Skin epidermis (tissue), 12 donors: ENCODE measurements around the gene LAMA2.

ENCODE experiments used
- H3K27ac ChIP-seq, 21 experiments: fragments of 200-600 bp; sonication (generic) in 11 of 21; one replicate each; pipeline ENCODE4 v1.5.0; 2020; ENCODE audit warnings: mild to moderate bottlenecking in 3 of 21, inconsistent platforms in 2 of 21, moderate library complexity in 2 of 21
- H3K4me3 ChIP-seq, 7 experiments: fragments of 200-600 bp; sonication (generic) in 2 of 7; one replicate each; pipeline ENCODE4 v1.5.0; 2020; ENCODE audit warnings: inconsistent platforms in 2 of 7, mild to moderate bottlenecking in 2 of 7, moderate library complexity in 1 of 7

Gene LAMA2

GRCh38 chr6:128990915-128991314 lies 108.0 kb downstream of the LAMA2 start:
- H3K27ac ChIP-seq = no peak overlapping the region
- no peak overlapping the region for H3K4me3 ChIP-seq

GRCh38 chr6:128993166-128993565 lies 110.2 kb downstream of the LAMA2 start:
- Histone ChIP-seq H3K27ac (no peak overlapping the region), H3K4me3 (no peak overlapping the region)

GRCh38 chr6:128997880-128998279 lies 114.9 kb downstream of the LAMA2 start:
- Histone ChIP-seq H3K4me3 (no peak overlapping the region), H3K27ac (no peak overlapping the region)

GRCh38 chr6:129006724-129007514 lies 124.0 kb downstream of the LAMA2 start:
- H3K27ac ChIP-seq = no peak overlapping the region
- H3K4me3 ChIP-seq = no peak overlapping the region

- H3K27ac ChIP-seq = no peak overlapping the region
- no peak overlapping the region for H3K4me3 ChIP-seq
Measured at GRCh38 chr6:129007701-129008373, 124.9 kb downstream of the LAMA2 start.

GRCh38 chr6:129008591-129008990 lies 125.7 kb downstream of the LAMA2 start:
- H3K27ac ChIP-seq = no peak overlapping the region

GRCh38 chr6:129009851-129010250 lies 126.9 kb downstream of the LAMA2 start:
- no peak overlapping the region for H3K4me3 ChIP-seq
- no peak overlapping the region for H3K27ac ChIP-seq

More at GRCh38 chr6:129008591-129008990, 125.7 kb downstream of the LAMA2 start:
- H3K4me3 ChIP-seq = no peak overlapping the region

- H3K4me3 ChIP-seq = no peak overlapping the region
- H3K27ac ChIP-seq = no peak overlapping the region
Measured at GRCh38 chr6:129014302-129014701, 131.4 kb downstream of the LAMA2 start.

- H3K27ac ChIP-seq = no peak overlapping the region
Measured at GRCh38 chr6:129015721-129016120, 132.8 kb downstream of the LAMA2 start.

GRCh38 chr6:129016844-129017243 lies 133.9 kb downstream of the LAMA2 start:
- Histone ChIP-seq H3K27ac (no peak overlapping the region), H3K4me3 (no peak overlapping the region)

More at GRCh38 chr6:129015721-129016120, 132.8 kb downstream of the LAMA2 start:
- no peak overlapping the region for H3K4me3 ChIP-seq

GRCh38 chr6:129022011-129022553 lies 139.1 kb downstream of the LAMA2 start:
- H3K27ac ChIP-seq = no peak overlapping the region
- no peak overlapping the region for H3K4me3 ChIP-seq

- H3K27ac ChIP-seq = no peak overlapping the region
- H3K4me3 ChIP-seq = no peak overlapping the region
Measured at GRCh38 chr6:129026601-129027000, 143.7 kb downstream of the LAMA2 start.

- H3K4me3 ChIP-seq = no peak overlapping the region
- peak overlapping the region in 2 of 21 experiments; percentile 11 to 14 for H3K27ac ChIP-seq
Measured at GRCh38 chr6:129029778-129030177, 146.8 kb downstream of the LAMA2 start.

- peak overlapping the region in 2 of 21 experiments; percentile 11 to 14 for H3K27ac ChIP-seq
Measured at GRCh38 chr6:129030215-129030614, 147.3 kb downstream of the LAMA2 start.

GRCh38 chr6:129031051-129031599 lies 148.2 kb downstream of the LAMA2 start:
- peak overlapping the region in 3 of 21 experiments; percentile 31 to 70 (median 31) for H3K27ac ChIP-seq
- H3K4me3 ChIP-seq = no peak overlapping the region

More at GRCh38 chr6:129030215-129030614, 147.3 kb downstream of the LAMA2 start:
- H3K4me3 ChIP-seq = no peak overlapping the region

GRCh38 chr6:129032602-129033001 lies 149.7 kb downstream of the LAMA2 start:
- Histone ChIP-seq H3K27ac (peak overlapping the region in 2 of 21 experiments; percentile 9 to 45), H3K4me3 (no peak overlapping the region)

- Histone ChIP-seq H3K4me3 (no peak overlapping the region), H3K27ac (peak overlapping the region in 2 of 21 experiments; percentile 9 to 45)
Measured at GRCh38 chr6:129033180-129033579, 150.2 kb downstream of the LAMA2 start.

- Histone ChIP-seq H3K4me3 (no peak overlapping the region), H3K27ac (peak overlapping the region in 1 of 21 experiments; percentile 45)
Measured at GRCh38 chr6:129033581-129033980, 150.6 kb downstream of the LAMA2 start.

GRCh38 chr6:129041563-129041962 lies 158.6 kb downstream of the LAMA2 start:
- Histone ChIP-seq H3K4me3 (no peak overlapping the region), H3K27ac (no peak overlapping the region)

- Histone ChIP-seq H3K4me3 (no peak overlapping the region), H3K27ac (no peak overlapping the region)
Measured at GRCh38 chr6:129046526-129046925, 163.6 kb downstream of the LAMA2 start.
